ENCODE data around the gene GNAI2.

GNAI2 gene

GRCh38 chr3:50289130-50289529, 53.1 kb downstream of the GNAI2 start:
- no peak for TF ChIP-seq CTCF (IDR thresholded peaks at IDR 0.05)

- no peak for TF ChIP-seq CTCF (IDR thresholded peaks at IDR 0.05)
These were observed 54.2 kb downstream of the GNAI2 start for GRCh38 chr3:50290161-50290641.

- TF ChIP-seq CTCF (IDR thresholded peaks at IDR 0.05), result no peak
These were observed 56.4 kb downstream of the GNAI2 start, which contains the start of gene IFRD2 for GRCh38 chr3:50292159-50293078. Gene IFRD2, minus strand, starts transcription at chr3:50292429. Its CDS starts 155 bp downstream, at chr3:50292274.

- no peak for TF ChIP-seq CTCF (IDR thresholded peaks at IDR 0.05)
These were observed 57.2 kb downstream of the GNAI2 start for GRCh38 chr3:50293079-50293801.

GRCh38 chr3:50294089-50294488, 58.1 kb downstream of the GNAI2 start:
- TF ChIP-seq CTCF (IDR thresholded peaks at IDR 0.05), result no peak

GRCh38 chr3:50294492-50295403, 58.7 kb downstream of the GNAI2 start:
- TF ChIP-seq CTCF (IDR thresholded peaks at IDR 0.05), result no peak

All from LNCAP (cell line).